Ishikawa (cell line): ENCODE results near the gene CCDC106.

Experiments used
- CEBPB ChIP-seq: IDR thresholded peaks from 2 replicates; pipeline ENCODE4 v1.6.1; 2012
- CREB1 ChIP-seq: IDR thresholded peaks from 2 replicates; pipeline ENCODE4 v1.6.1; 2012; ENCODE audit warnings: low read depth
- EGR1 ChIP-seq: IDR thresholded peaks from 2 replicates; pipeline ENCODE4 v1.6.1; 2012
- EP300 ChIP-seq: IDR thresholded peaks from 2 replicates; pipeline ENCODE4 v1.6.1; 2012; ENCODE audit warnings: borderline replicate concordance
- FOXM1 ChIP-seq: IDR thresholded peaks from 2 replicates; pipeline ENCODE4 v1.6.1; 2012; ENCODE audit warnings: low read depth, borderline replicate concordance
- MAX ChIP-seq: IDR thresholded peaks from 2 replicates; pipeline ENCODE4 v1.6.1; 2012
- NFIC ChIP-seq: IDR thresholded peaks from 2 replicates; pipeline ENCODE4 v1.6.1; 2012
- RAD21 ChIP-seq: IDR thresholded peaks from 2 replicates; pipeline ENCODE4 v1.6.1; 2012; ENCODE audit warnings: low read depth
- REST ChIP-seq: IDR thresholded peaks from 2 replicates; pipeline ENCODE4 v1.6.1; 2012; ENCODE audit warnings: low read depth, mild to moderate bottlenecking
- TAF1 ChIP-seq: IDR thresholded peaks from 2 replicates; pipeline ENCODE4 v1.6.1; 2012; ENCODE audit warnings: low read depth, mild to moderate bottlenecking
- TCF12 ChIP-seq: IDR thresholded peaks from 2 replicates; pipeline ENCODE4 v1.6.1; 2012; ENCODE audit warnings: low read depth
- TEAD4 ChIP-seq: IDR thresholded peaks from 2 replicates; pipeline ENCODE4 v1.6.1; 2012
- YY1 ChIP-seq: IDR thresholded peaks from 2 replicates; pipeline ENCODE4 v1.6.1; 2012; ENCODE audit warnings: low read depth
- ZBTB7A ChIP-seq: IDR thresholded peaks from 2 replicates; pipeline ENCODE4 v1.6.1; 2012; ENCODE audit warnings: low read depth
- TF ChIP-seq, protein P1 (sequence below): IDR thresholded peaks from 2 replicates; pipeline ENCODE4 v1.6.1; 2012

The CCDC106 gene

DNA sequence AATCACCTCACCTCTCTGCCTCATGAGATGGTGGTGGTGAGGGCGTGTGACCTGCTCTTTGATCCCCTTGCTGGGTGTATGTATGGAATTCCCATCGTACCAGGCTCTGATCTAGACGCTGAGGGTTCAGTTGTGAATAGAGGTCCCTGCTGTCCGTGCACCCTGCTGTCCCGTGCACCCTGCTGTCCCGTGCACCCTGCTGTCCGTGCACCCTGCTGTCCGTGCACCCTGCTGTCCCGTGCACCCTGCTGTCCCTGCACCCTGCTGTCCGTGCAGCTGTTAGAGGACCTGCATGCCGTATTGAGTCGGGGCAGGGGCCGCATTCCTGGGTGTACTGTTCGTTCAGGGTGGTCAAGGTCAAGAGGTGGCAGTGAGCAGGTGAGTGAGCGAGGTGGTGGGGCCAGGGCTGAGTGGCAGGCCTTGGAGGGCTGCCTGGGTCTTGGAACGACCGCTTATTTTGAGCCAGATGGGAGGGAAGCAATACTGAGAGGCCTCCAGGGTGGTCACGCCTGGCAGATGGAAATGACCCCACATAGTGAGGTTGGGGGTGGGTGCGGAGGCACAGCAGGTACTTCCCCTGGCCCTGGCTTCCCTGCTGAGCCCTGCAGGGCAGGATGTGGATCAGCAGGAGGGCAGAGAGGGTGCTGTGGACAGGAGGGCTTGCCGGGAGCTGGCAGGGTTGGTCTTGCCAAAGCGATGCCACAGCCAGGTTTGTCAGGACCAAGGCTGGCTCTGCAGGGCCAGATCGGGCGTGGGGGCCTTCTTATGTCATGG is 22.5 kb downstream of the CCDC106 start:
- TF ChIP-seq REST (no peak), TAF1 (no peak), YY1 (0 out of 2 replicates have a peak, but pooled peaks have one; percentile 21), ZBTB7A (peak; percentile 37; the same call in 1 of the 2 replicates), RAD21 (no peak), MAX (peak; percentile 29), TCF12 (peak; percentile 92), CREB1 (no peak), CEBPB (no peak), TEAD4 (peak; percentile 56), EP300 (peak; percentile 87), EGR1 (no peak), NFIC (peak; percentile 71), FOXM1 (0 out of 2 replicates have a peak, but pooled peaks have one; percentile 43)
- TF ChIP-seq, protein P1, sequence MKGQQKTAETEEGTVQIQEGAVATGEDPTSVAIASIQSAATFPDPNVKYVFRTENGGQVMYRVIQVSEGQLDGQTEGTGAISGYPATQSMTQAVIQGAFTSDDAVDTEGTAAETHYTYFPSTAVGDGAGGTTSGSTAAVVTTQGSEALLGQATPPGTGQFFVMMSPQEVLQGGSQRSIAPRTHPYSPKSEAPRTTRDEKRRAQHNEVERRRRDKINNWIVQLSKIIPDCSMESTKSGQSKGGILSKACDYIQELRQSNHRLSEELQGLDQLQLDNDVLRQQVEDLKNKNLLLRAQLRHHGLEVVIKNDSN = no peak

- TF ChIP-seq TEAD4 (no peak), RAD21 (peak; percentile 1; the same call in 1 of the 2 replicates)
- TF ChIP-seq, protein P1 = no peak
Observed at GRCh38 chr19:55671054-55671378, 23.0 kb downstream of the CCDC106 start.

- TF ChIP-seq TEAD4 = no peak
- no peak for TF ChIP-seq YY1
- TF ChIP-seq MAX = no peak
- no peak for TF ChIP-seq CREB1
- no peak for TF ChIP-seq EGR1
- no peak for TF ChIP-seq CEBPB
- no peak for TF ChIP-seq NFIC
- no peak for TF ChIP-seq TCF12
- no peak for TF ChIP-seq TAF1
- no peak for TF ChIP-seq ZBTB7A
- TF ChIP-seq FOXM1 = no peak
- TF ChIP-seq RAD21 = no peak
- no peak for TF ChIP-seq REST
- TF ChIP-seq EP300 = no peak
- TF ChIP-seq, protein P1 = no peak
Observed at GRCh38 chr19:55672418-55672817, 24.4 kb downstream of the CCDC106 start.

DNA sequence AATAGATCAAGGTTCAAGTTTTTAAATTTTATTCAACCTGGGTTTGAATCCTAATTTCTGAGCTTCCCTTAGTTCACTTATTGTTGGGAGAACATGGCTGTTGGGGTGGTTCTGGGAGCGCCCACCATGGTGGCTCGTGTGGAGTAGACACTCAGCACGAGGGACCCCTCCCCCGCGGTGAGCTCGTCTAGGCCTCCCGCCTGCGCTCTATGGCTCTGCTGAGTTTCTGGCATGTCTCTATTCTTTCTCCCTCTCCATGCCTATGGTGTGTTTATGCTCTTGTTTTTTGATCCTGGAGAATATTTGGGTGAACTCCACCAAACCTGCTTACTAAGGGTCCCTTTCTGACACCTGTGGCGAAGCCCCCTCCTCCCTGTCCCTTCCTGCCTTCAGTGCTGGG is 25.5 kb downstream of the CCDC106 start:
- TF ChIP-seq TCF12 = no peak
- no peak for TF ChIP-seq YY1
- no peak for TF ChIP-seq NFIC
- TF ChIP-seq, protein P1 = no peak
- no peak for TF ChIP-seq EGR1
- no peak for TF ChIP-seq REST
- TF ChIP-seq FOXM1 = no peak
- no peak for TF ChIP-seq TEAD4
- TF ChIP-seq CEBPB = no peak
- no peak for TF ChIP-seq MAX
- no peak for TF ChIP-seq EP300
- TF ChIP-seq ZBTB7A = no peak
- no peak for TF ChIP-seq RAD21
- no peak for TF ChIP-seq TAF1
- no peak for TF ChIP-seq CREB1
